CD4-positive, alpha-beta T cell treated with Interleukin-4 for 4 hours (primary cell): ENCODE data around the gene OR51E1.

Experiments used
- DNase-seq: peaks from one replicate; pipeline ENCODE4 v3.0.0-alpha.2; 2020

OR51E1 gene, protein sequence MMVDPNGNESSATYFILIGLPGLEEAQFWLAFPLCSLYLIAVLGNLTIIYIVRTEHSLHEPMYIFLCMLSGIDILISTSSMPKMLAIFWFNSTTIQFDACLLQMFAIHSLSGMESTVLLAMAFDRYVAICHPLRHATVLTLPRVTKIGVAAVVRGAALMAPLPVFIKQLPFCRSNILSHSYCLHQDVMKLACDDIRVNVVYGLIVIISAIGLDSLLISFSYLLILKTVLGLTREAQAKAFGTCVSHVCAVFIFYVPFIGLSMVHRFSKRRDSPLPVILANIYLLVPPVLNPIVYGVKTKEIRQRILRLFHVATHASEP

DNA sequence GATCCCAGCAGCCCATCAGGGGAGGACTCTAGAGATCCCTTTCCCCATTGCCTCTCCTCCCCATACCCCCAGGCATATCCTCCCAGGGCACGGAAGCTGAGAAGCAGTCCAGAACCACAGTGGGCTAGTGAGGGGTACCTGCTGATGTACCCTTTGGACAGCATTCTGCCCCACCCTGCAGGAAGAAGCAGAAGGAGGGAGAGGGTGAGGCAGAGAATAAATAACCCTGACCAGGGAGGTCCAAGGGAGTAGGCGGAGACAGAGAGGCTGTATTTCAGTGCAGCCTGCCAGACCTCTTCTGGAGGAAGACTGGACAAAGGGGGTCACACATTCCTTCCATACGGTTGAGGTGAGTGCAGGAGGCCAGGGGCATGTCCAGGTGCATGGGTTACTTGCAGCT is at the start of gene OR51E1:
Gene OR51E1 (plus strand): TSS at position 301 of the 400 bp plus-strand sequence. CDS start 8,545 bp downstream, outside the sequence.
- no peak for DNase-seq

DNA sequence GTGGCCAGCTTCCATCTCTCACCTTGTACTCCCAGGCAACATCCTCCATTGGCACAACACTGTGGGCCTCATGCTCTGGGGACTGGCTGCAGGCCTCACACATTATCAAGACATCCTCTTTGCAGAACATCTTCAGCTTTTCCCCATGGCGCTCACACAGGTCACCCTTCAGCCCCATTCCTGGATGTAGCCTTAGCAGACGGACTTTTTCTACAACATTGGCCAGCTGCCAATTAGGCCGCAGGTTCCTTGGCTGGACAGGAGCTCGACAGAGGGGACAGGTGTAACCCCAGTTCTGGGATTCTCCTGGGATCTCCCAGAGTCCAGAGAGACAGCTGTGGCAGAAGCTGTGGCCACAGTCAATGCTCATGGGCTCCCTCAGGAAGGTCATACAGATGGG is 38.7 kb upstream of the OR51E1 start:
- no peak for DNase-seq

GRCh38 chr11:4606231-4607015 is 37.4 kb upstream of the OR51E1 start:
- no peak for DNase-seq

DNA sequence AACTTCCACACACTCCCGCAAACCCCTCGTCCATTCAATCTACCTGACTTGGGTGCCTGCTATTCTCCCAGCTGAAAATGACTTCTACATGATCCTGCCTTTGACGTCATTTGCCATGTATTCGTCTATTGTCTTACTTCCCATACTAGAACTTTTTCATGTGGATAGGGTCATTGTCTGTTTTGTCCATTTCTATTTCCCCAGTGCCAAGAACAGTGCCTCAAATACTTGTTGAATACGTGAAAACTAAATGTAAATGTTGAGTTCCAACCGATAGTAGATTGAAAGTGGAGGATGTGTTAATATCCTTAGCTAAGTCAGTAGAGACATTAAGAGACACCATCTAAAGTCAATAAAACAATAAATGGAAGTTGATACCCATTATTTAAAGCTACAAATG is 36.7 kb upstream of the OR51E1 start:
- DNase-seq = no peak

GRCh38 chr11:4607781-4608666 is 35.8 kb upstream of the OR51E1 start, which contains the start of gene TRIM68:
TSS of gene TRIM68 (minus strand) at chr11:4608231. CDS start at chr11:4605504, 2,727 bp downstream.
- DNase-seq = peak; percentile 95

DNA sequence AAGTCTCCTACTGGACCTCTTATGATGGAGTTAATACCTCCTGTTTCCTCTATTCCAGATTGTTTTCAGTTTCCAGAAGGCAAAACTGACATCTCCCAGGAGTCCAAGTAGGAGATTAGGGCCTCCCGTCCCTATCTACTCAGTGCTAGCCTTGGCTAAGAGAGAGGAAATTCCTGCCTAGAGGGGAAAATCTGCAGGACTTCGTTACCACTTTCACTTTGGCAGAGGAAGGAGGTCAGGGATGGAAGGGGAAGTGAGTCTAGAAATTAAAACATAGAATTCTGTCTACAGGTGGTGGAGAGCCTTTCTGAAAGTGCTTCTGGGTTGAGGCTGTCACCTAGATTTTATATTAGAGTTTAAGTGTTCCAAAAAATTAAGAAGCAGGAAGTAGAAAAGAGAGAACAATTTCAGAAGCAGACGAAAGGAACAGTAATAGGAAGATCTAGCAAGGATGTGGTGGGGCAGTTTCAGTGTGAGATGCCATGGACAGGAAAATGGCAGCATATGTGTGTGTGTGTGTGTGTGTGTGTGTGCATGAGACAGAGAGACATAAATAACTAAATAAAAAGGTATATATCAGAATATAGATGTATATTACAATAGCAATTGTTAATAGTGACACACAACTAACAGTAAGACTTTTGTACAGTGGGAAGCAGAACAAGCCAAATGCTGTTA is 33.4 kb upstream of the OR51E1 start:
- DNase-seq = peak; percentile 25

GRCh38 chr11:4611986-4612385 is 31.8 kb upstream of the OR51E1 start:
- no peak for DNase-seq

- no peak for DNase-seq
These were observed 27.8 kb upstream of the OR51E1 start for GRCh38 chr11:4615856-4616444.

DNA sequence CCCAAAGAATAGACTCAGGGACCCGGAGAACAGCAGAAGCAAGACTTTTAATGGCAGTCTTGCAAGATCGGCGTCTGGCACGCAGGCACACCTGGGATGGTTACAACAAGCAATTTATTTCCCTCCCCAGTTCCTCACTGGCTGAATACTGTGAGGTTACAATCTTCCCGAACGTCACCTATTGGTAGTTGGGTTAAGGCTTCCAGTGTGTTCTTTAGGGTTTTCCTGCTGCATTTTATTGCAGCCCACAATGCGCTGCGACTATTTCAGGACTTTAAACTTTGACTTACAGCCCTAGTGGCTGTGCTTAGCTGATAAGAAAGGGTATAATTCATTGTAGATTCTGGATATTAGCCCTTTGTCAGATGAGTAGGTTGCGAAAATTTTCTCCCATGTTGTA is 24.3 kb upstream of the OR51E1 start:
- DNase-seq = no peak

GRCh38 chr11:4626207-4627099 is 17.3 kb upstream of the OR51E1 start:
- peak; percentile 24 for DNase-seq

GRCh38 chr11:4636136-4636535 is 7.6 kb upstream of the OR51E1 start:
- no peak for DNase-seq

DNA sequence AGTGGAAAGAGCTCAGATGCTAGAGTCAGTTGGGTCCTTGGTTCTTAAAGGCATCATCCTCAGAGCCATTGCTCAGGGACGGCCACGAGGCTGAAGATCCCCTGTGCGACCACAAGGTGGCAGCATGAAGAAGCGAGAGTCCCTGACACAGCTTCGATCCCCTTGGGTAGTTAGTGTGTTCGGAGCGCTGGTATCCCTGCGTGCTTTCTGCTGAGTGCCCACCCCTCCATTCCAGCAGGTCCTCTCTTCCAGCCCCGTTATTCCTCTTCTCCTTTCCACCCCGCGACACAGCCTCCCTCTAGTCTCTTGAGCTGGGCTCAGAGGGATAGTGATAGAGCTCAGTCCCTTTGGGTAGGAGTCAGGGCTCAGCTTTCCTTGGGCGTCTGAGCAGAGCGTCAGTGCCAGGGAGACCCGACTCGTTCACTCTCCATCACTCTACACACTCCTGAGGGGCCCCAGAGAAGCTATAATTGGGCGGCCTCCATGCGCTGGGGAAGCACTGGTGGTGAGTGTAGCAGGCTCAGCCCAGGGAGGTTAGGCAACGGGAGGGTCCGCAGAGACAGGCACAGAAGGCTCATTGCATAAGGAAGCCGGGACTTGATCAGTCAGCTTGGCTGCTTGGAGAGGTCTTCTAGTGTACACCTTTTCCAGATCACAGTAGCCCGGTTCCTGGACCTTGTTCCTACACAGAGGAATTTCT is 6.7 kb upstream of the OR51E1 start, which contains the start of gene OR51D1:
Gene OR51D1 (plus strand): TSS at position 516 of the 700 bp plus-strand sequence. CDS start 2,314 bp downstream, outside the sequence.
- peak; percentile 68 for DNase-seq

GRCh38 chr11:4637662-4638047 is 6.1 kb upstream of the OR51E1 start:
- no peak for DNase-seq

DNA sequence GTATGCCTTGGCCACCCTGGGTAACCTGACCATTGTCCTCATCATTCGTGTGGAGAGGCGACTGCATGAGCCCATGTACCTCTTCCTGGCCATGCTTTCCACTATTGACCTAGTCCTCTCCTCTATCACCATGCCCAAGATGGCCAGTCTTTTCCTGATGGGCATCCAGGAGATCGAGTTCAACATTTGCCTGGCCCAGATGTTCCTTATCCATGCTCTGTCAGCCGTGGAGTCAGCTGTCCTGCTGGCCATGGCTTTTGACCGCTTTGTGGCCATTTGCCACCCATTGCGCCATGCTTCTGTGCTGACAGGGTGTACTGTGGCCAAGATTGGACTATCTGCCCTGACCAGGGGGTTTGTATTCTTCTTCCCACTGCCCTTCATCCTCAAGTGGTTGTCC is 3.9 kb upstream of the OR51E1 start:
- no peak for DNase-seq

DNA sequence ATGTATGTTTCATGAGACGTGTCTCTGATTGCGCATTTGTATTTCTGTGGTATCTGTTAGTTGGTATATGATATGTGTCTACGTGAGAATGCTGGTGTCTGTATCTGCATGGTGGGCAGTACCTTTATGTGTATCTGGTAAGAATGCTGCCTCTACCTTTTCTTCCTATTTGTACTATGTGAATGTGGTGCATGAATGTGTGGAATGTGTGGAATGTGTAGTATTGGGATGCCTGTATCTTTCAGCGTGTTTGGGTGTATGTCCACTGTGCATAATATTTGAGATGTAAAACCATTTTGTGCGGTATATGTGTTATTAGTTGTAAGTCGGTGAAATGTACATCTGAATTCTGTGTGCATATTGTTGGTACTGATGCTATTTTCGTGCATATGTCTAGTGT is 2.3 kb upstream of the OR51E1 start:
- no peak for DNase-seq

DNA sequence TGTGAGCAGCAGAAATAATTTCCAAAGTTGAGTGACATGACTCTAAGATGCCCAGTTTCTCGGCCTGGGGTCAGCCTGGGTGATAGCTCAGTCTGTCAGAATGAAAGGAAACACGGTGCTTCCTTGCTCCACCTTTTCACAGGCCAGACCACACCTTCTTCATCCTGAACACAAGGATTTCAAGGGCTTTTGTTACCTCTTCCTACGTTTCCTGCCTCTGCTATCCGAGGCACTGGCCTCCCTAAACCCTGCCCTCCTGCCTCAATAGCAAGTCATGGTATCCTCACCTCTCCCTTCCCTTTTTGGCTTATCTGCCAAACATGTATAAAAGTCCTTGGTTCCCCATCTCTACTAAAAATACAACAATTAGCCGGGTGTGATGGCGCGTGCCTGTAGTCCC is 1.7 kb upstream of the OR51E1 start:
- DNase-seq = no peak

DNA sequence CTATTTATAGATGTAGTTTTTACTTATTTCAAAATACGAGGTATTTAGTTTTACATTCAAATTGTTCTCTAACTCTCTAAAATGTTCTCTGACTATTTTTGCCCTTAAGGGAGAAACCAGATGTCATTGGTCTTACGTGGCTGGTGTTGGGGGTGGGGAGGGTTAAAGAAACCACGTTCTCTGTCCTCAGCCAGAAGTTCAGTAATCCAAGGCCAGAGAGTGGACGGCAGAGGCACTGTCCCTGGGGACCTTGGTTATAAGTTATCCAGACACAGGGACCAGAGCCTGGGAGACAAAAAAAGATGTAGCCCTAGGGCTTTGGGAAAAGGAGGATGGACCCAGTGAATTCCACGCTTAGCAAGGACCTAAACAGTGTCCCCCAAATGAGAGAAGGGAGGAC is 706 bp upstream of the OR51E1 start:
- no peak for DNase-seq

GRCh38 chr11:4644233-4644632 is 451 bp downstream of the OR51E1 start:
- DNase-seq = no peak

DNA sequence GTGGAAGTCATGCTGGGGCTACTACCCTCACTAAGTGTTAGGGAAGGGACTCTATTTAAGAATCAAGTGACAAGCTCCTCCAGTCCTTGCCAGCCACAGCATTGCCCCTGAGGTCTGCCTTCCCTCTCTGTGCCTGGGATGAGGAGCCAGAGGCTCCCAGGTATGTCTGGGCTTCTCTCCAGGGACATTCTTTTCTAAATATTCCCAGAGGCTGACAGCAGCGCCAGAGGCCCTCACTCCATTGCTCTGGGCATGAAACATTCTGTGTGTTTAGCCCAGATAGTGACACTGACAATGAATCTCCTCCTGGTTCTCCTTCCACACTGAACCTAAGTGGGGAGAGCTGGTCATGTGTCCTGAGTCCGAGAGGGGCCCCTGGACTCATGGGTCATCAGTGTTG is 2.2 kb downstream of the OR51E1 start:
- DNase-seq = no peak

DNA sequence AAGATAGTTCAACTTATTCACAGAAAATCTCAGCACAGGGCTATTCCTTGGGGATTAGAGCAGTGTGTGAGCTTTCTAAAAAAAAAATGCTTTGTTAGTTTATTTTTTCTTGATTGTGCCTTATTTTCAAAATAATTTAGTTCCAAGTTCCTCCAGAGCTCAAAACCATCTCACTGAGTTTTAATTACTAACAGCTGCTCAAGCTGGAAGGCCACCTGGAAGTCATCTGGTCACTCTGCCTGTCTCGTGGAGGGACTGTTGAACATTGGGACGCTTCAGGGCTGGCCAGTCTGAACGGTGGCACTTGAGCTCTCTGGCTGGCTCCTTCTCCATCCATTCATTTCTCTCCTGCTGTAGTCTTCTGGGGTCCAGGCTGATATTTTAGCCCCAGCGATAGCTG is 4.0 kb downstream of the OR51E1 start:
- DNase-seq = no peak
